ENCODE data around the gene C19orf25. TPM values are rescaled to one million over a fixed set of nuclear protein-coding genes. Genes with fewer than 3 reads are reported as not detected.

Gene C19orf25
- total and polyA plus RNA-seq, 2 of the 13 experiments (the other 11 are each of a cell fraction or from before 2014, with no cell fraction given): 14.2 to 32.4 TPM

- H3K4me3 ChIP-seq (replicated peaks in 1 of 3; ENCODE audit: insufficient read depth in 1 of 3, low read depth in 2 of 3, low read length in 3 of 3): no peak overlapping the region
- POLR2A ChIA-PET: no interaction called here
- peak overlapping the region; percentile 76; the same call in 1 of the 2 replicates for H3K4me2 ChIP-seq (ENCODE audit: low read depth, low read length)
- TF ChIP-seq MIXL1 (CRISPR knock-in tag; IDR thresholded peaks at IDR 0.05) (no peak), RBFOX2 (IDR thresholded peaks at IDR 0.05; ENCODE audit: low read depth, low read length) (0 out of 2 replicates have a peak, but pooled peaks have one; percentile 5)
- no peak overlapping the region for H3K27ac ChIP-seq (ENCODE audit: extremely low read length, insufficient read depth, low read length)
- no peak overlapping the region for H2AFZ ChIP-seq (ENCODE audit: low read length)
- peaks cover 12% of the 10 kb centered on the region for H4K20me1 ChIP-seq (ENCODE audit: insufficient read depth, low read length)
- H3K4me1 ChIP-seq (ENCODE audit: insufficient read depth, low read length): peaks cover 25% of the 10 kb centered on the region
- FAIRE-seq (no peak), DNase-seq (ENCODE audit: low spot score) (no peak), ATAC-seq (no peak)
- H3K79me2 ChIP-seq (ENCODE audit: insufficient read depth, low read length): no peaks in the 10 kb centered on the region
- no peak overlapping the region for H3K9ac ChIP-seq (ENCODE audit: insufficient read depth, low read depth, low read length)
- CTCF ChIA-PET (ENCODE audit: low intra/inter-chr PET ratio, low total read pairs): no interaction called here
- in situ Hi-C loops (cut with HindIII; ENCODE audit: extremely low pct_ligation_motif_present, low pct_unique_long_range_greater_than_20kb): no loop called here
- intact Hi-C loops (cut with micrococcal nuclease; ENCODE audit: unreplicated experiment): no loop called here
- WGBS (ENCODE audit: low lambda C conversion rate): 96% methylated on average over 57 of the region's 92 CpGs
- H3K9me3 ChIP-seq (ENCODE audit: low read length): no peaks in the 10 kb centered on the region
- H3K27me3 ChIP-seq (ENCODE audit: control insufficient read depth in 1 of 2, insufficient read depth in 2 of 2, low read length in 2 of 2): no peaks in the 10 kb centered on the region
- BruUV-seq (replicated peaks): no TSS peak
- no peaks in the 10 kb centered on the region for H3K36me3 ChIP-seq (replicated peaks in 1 of 2; ENCODE audit: control insufficient read depth in 1 of 2, insufficient read depth in 2 of 2, low read length in 2 of 2)
Observed at GRCh38 chr19:1467490-1468273, 11.3 kb downstream of the C19orf25 start.

- 98% methylated on average over 16 of the region's 36 CpGs for WGBS (ENCODE audit: low lambda C conversion rate)
Observed at GRCh38 chr19:1467215-1467489, 11.9 kb downstream of the C19orf25 start.

More at GRCh38 chr19:1467215-1467489, 11.9 kb downstream of the C19orf25 start:
- ChIA-PET CTCF (ENCODE audit: low intra/inter-chr PET ratio, low total read pairs) (no interaction called here), POLR2A (no interaction called here)
- no peak overlapping the region for H2AFZ ChIP-seq (ENCODE audit: low read length)
- H3K79me2 ChIP-seq (ENCODE audit: insufficient read depth, low read length): no peaks in the 10 kb centered on the region
- intact Hi-C loops (cut with micrococcal nuclease; ENCODE audit: unreplicated experiment) (no loop called here), in situ Hi-C loops (cut with HindIII; ENCODE audit: extremely low pct_ligation_motif_present, low pct_unique_long_range_greater_than_20kb) (no loop called here)
- ATAC-seq: no peak
- H3K27me3 ChIP-seq (ENCODE audit: control insufficient read depth in 1 of 2, insufficient read depth in 2 of 2, low read length in 2 of 2): no peaks in the 10 kb centered on the region
- no peak for FAIRE-seq
- no TSS peak for BruUV-seq (replicated peaks)
- no peak for DNase-seq (ENCODE audit: low spot score)
- no peaks in the 10 kb centered on the region for H3K9me3 ChIP-seq (ENCODE audit: low read length)
- H3K27ac ChIP-seq (ENCODE audit: extremely low read length, insufficient read depth, low read length): no peak overlapping the region
- TF ChIP-seq ZUFSP (CRISPR knock-in tag; IDR thresholded peaks at IDR 0.05; ENCODE audit: borderline replicate concordance) (no peak), IKZF5 (CRISPR knock-in tag; IDR thresholded peaks at IDR 0.05) (no peak), ZNF740 (CRISPR knock-in tag; IDR thresholded peaks at IDR 0.05) (no peak), SAP130 (CRISPR knock-in tag; IDR thresholded peaks at IDR 0.05; ENCODE audit: low read depth) (no peak), TCF7L2 (IDR thresholded peaks at IDR 0.05; ENCODE audit: low read depth, low read length) (no peak), HNRNPL (IDR thresholded peaks at IDR 0.05; ENCODE audit: low read depth, low read length) (peak; percentile 44; the same call in 1 of the 2 replicates), IRF1 (CRISPR knock-in tag; IDR thresholded peaks at IDR 0.05; ENCODE audit: low read depth) (no peak)
- H3K36me3 ChIP-seq (replicated peaks in 1 of 2; ENCODE audit: control insufficient read depth in 1 of 2, insufficient read depth in 2 of 2, low read length in 2 of 2): no peaks in the 10 kb centered on the region
- no peak overlapping the region for H3K9ac ChIP-seq (ENCODE audit: insufficient read depth, low read depth, low read length)
- H3K4me2 ChIP-seq (ENCODE audit: low read depth, low read length): no peak overlapping the region
- peaks cover 12% of the 10 kb centered on the region for H4K20me1 ChIP-seq (ENCODE audit: insufficient read depth, low read length)
- H3K4me3 ChIP-seq (replicated peaks in 1 of 3; ENCODE audit: insufficient read depth in 1 of 3, low read depth in 2 of 3, low read length in 3 of 3): no peak overlapping the region
- peaks cover 25% of the 10 kb centered on the region for H3K4me1 ChIP-seq (ENCODE audit: insufficient read depth, low read length)
